PC-3 (cell line): ENCODE data around the gene KLF5. TPM values are rescaled to one million over a fixed set of nuclear protein-coding genes. Genes with fewer than 3 reads are reported as not detected.

Experiments
- ATAC-seq: fragments of 200-7000 bp; cut with Tn5 transposase; 2 replicates; pipeline ENCODE4 v1.9.1; 2020; ENCODE audit warnings: mild to moderate bottlenecking, moderate library complexity
- Bru-seq: library from RNA; stranded (reverse); fragments of 400-500 nt; gene quantifications from one replicate; lab custom pipeline; 2021; lab: Mats Ljungman, UMichigan
- BruChase-seq, 2 experiments: library from RNA; stranded (reverse); fragments of 400-500 nt; gene quantifications; one replicate each; lab custom pipeline; 2021; lab: Mats Ljungman, UMichigan
- BruUV-seq: library from RNA; stranded (reverse); fragments of 400-500 nt; replicated peaks from 2 replicates; lab custom pipeline; 2021; lab: Mats Ljungman, UMichigan
- CTCF ChIA-PET: fragments of 300-600 bp; sonication (Branson Sonifier 250); formaldehyde crosslinking; loops from one replicate; lab custom pipeline; 2022; ENCODE audit warnings: antibody characterized with exemption; lab: Charles Lee
- POLR2A ChIA-PET: fragments of 300-600 bp; sonication (Branson Sonifier 250); formaldehyde crosslinking; loops from one replicate; lab custom pipeline; 2022; ENCODE audit warnings: antibody characterized with exemption; ENCODE audit not compliant: unreplicated experiment; lab: Charles Lee
- DNase-seq: peaks from one replicate; pipeline ENCODE4 v3.0.0-alpha.2; 2015
- H2AFZ ChIP-seq: fragments of 300-600 bp; sonication (generic); 2 replicates; pipeline ENCODE4 v1.6.0; 2016; ENCODE audit warnings: antibody characterized with exemption, low read length
- H3F3A ChIP-seq: fragments of 300-600 bp; sonication (generic); one replicate; pipeline ENCODE4 v1.6.0; 2017; ENCODE audit warnings: antibody characterized with exemption, low read length, control low read depth, mild to moderate bottlenecking; ENCODE audit not compliant: unreplicated experiment
- H3K27ac ChIP-seq: fragments of 300-600 bp; sonication (generic); 2 replicates; pipeline ENCODE4 v1.5.1; 2016; ENCODE audit warnings: mild to moderate bottlenecking, low read length
- H3K27me3 ChIP-seq: fragments of 300-600 bp; sonication (generic); 2 replicates; pipeline ENCODE4 v1.6.1; 2016; ENCODE audit warnings: low read length, mixed read lengths
- H3K36me3 ChIP-seq: fragments of 300-600 bp; sonication (generic); 2 replicates; pipeline ENCODE4 v1.6.1; 2016; ENCODE audit warnings: low read depth, mixed run types, low read length, mixed read lengths
- H3K4me1 ChIP-seq: fragments of 300-600 bp; sonication (generic); 2 replicates; pipeline ENCODE4 v1.5.1; 2016; ENCODE audit warnings: low read length; ENCODE audit not compliant: insufficient read depth
- H3K4me2 ChIP-seq: fragments of 300-600 bp; sonication (generic); 2 replicates; pipeline ENCODE4 v1.6.0; 2016; ENCODE audit warnings: low read length
- H3K4me3 ChIP-seq: fragments of 300-600 bp; sonication (generic); 2 replicates; pipeline ENCODE4 v1.5.1; 2016; ENCODE audit warnings: mild to moderate bottlenecking, low read length, mixed read lengths
- H3K79me2 ChIP-seq: fragments of 300-600 bp; sonication (generic); 2 replicates; pipeline ENCODE4 v1.6.1; 2017; ENCODE audit warnings: low read length, mixed read lengths
- H3K9ac ChIP-seq: fragments of 300-600 bp; sonication (generic); 2 replicates; pipeline ENCODE4 v1.6.0; 2016; ENCODE audit warnings: mild to moderate bottlenecking, low read length
- H3K9me2 ChIP-seq: fragments of 300-600 bp; sonication (generic); replicated peaks from 2 replicates; pipeline ENCODE4 v1.6.1; 2016; ENCODE audit warnings: mixed run types, low read length, mixed read lengths
- H3K9me3 ChIP-seq: fragments of 300-600 bp; sonication (generic); 2 replicates; pipeline ENCODE4 v1.6.1; 2016; ENCODE audit warnings: low read length, mixed read lengths
- H4K20me1 ChIP-seq: fragments of 300-600 bp; sonication (generic); 2 replicates; pipeline ENCODE4 v1.6.1; 2016; ENCODE audit warnings: low read length, mixed read lengths
- EZH2 ChIP-seq: fragments of 300-600 bp; sonication (generic); IDR thresholded peaks from one replicate; pipeline ENCODE4 v1.6.1; 2017; ENCODE audit warnings: antibody characterized with exemption, mild to moderate bottlenecking, low read length; ENCODE audit not compliant: unreplicated experiment
- EZH2phosphoT487 ChIP-seq: fragments of 300-600 bp; sonication (generic); IDR thresholded peaks from 2 replicates; pipeline ENCODE4 v1.6.1; 2018; ENCODE audit warnings: mild to moderate bottlenecking, antibody characterized with exemption, low read length, borderline replicate concordance
- intact Hi-C: fragments of 100-400 bp; cut with micrococcal nuclease; formaldehyde crosslinking; loops from 2 replicates; pipeline ENCODE4 v1.9.0; 2023
- long read RNA-seq: library from polyadenylated mRNA; unstranded; transcript quantifications from one replicate; pipeline ENCODE4 v2.0.0, GENCODE V29; 2021; ENCODE audit not compliant: unreplicated experiment
- total RNA-seq: library from RNA; depleted of rRNA; stranded (reverse); fragments of >200 nt; gene quantifications from 2 replicates; pipeline ENCODE4 v1.2.3, GENCODE V29; 2014; rRNA removed
- TF ChIP-seq, protein P1 (sequence below): fragments of 300-600 bp; sonication (generic); conservative IDR thresholded peaks from 2 replicates; pipeline ENCODE4 v1.5.1; 2017; ENCODE audit warnings: antibody characterized with exemption, low read depth, mild to moderate bottlenecking, low read length

Gene KLF5
- total RNA-seq, result 51.4 and 53.7 TPM in 2 replicates
- percentile 99 among the genes with signal in this experiment for Bru-seq, nascent RNA
- BruChase-seq, experiment 1, labeled RNA remaining after a 6-hour chase, result percentile 95 among the genes with signal in this experiment
- percentile 99 among the genes with signal in this experiment for BruChase-seq, experiment 2, labeled RNA remaining after a 2-hour chase
- long read RNA-seq, transcript KLF5-201 (4 exons, 3,566 nt), result major isoform, 78 of 102 reads
- long read RNA-seq, partial matches to known transcripts, result 4 of 102 reads
- long read RNA-seq, other reads (novel, unspliced or antisense), result 20 of 102 reads

DNA sequence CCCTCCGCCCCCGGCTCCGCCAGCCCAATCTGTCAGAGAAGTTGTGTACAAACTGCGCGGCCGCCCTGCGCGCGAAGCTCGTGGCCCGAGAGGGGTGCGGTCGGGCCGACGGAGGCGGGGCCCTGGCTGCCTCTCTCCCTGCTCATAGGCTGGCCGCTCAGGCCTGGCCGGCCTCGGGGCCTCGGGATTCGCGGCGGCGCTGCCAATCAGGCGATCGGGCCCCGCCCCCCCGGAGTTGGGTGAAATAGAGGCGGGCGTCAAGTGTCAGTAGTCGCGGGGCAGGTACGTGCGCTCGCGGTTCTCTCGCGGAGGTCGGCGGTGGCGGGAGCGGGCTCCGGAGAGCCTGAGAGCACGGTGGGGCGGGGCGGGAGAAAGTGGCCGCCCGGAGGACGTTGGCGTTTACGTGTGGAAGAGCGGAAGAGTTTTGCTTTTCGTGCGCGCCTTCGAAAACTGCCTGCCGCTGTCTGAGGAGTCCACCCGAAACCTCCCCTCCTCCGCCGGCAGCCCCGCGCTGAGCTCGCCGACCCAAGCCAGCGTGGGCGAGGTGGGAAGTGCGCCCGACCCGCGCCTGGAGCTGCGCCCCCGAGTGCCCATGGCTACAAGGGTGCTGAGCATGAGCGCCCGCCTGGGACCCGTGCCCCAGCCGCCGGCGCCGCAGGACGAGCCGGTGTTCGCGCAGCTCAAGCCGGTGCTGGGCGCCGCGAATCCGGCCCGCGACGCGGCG, at the start of gene KLF5:
Gene KLF5, plus strand, starts transcription at position 270 of the 724 bp plus-strand sequence. Its CDS starts 323 bp downstream, at position 593.
- Histone ChIP-seq H3K27me3 (no peaks in the 10 kb centered on the region), H2AFZ (peak within 1 kb of the TSS; percentile 31), H3K9me3 (no peaks in the 10 kb centered on the region), H3K4me1 (peaks cover 47% of the 10 kb centered on the region), H3K36me3 (peaks cover 36% of the 10 kb centered on the region), H3K4me3 (peak within 1 kb of the TSS; percentile 97), H3K4me2 (peak within 1 kb of the TSS; percentile 89), H4K20me1 (peaks cover 38% of the 10 kb centered on the region), H3K9me2 (no peaks in the 10 kb centered on the region), H3F3A (peaks cover 3% of the 10 kb centered on the region), H3K27ac (peak within 1 kb of the TSS; percentile 79), H3K79me2 (peaks cover 67% of the 10 kb centered on the region), H3K9ac (peak within 1 kb of the TSS; percentile 93)
- POLR2A ChIA-PET, result interaction anchor here (0.5 to 1.0 kb wide), 6 partner anchors 75 to 352 kb away, joined by 3 to 6 read pairs (median 4); no protein-coding TSS in a partner anchor
- ATAC-seq (peak; percentile 84), DNase-seq (peak; percentile 96)
- no peak for TF ChIP-seq EZH2phosphoT487
- TF ChIP-seq, protein P1, sequence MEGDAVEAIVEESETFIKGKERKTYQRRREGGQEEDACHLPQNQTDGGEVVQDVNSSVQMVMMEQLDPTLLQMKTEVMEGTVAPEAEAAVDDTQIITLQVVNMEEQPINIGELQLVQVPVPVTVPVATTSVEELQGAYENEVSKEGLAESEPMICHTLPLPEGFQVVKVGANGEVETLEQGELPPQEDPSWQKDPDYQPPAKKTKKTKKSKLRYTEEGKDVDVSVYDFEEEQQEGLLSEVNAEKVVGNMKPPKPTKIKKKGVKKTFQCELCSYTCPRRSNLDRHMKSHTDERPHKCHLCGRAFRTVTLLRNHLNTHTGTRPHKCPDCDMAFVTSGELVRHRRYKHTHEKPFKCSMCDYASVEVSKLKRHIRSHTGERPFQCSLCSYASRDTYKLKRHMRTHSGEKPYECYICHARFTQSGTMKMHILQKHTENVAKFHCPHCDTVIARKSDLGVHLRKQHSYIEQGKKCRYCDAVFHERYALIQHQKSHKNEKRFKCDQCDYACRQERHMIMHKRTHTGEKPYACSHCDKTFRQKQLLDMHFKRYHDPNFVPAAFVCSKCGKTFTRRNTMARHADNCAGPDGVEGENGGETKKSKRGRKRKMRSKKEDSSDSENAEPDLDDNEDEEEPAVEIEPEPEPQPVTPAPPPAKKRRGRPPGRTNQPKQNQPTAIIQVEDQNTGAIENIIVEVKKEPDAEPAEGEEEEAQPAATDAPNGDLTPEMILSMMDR, result no peak
- no peak for TF ChIP-seq EZH2
- intact Hi-C loops, result loop anchor here (2.0 to 5.0 kb wide), 3 partner anchors 80 to 363 kb away; no protein-coding TSS in a partner anchor
- CTCF ChIA-PET, result no interaction called here
- BruUV-seq, result no TSS peak

DNA sequence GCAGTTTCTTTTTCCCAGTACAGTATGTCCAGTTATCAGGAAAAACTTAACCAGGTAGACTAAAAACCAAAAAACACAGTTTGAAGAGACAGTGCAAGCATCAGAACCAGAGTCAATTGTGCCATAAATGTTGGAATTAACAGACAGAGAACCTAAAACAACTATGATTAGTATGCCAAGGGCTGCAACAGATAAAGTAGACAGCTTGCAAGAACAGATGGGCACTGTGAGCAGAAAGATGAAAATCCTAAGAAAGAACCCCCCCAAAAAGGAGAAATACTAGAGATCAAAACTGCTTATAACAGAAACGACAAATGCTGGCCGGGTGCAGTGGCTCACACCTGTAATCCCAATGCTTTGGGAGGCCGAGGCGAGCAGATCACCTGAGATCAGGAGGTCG, 47.1 kb upstream of the KLF5 start:
- ChIA-PET CTCF (no interaction called here), POLR2A (no interaction called here)
- no peaks in the 10 kb centered on the region for H3K9me2 ChIP-seq
- no peaks in the 10 kb centered on the region for H3K79me2 ChIP-seq
- ATAC-seq, result no peak
- H3F3A ChIP-seq, result no peaks in the 10 kb centered on the region
- no peaks in the 10 kb centered on the region for H3K27me3 ChIP-seq
- TF ChIP-seq, protein P1, result no peak
- no peak for TF ChIP-seq EZH2
- TF ChIP-seq EZH2phosphoT487, result no peak
- H3K9me3 ChIP-seq, result no peaks in the 10 kb centered on the region
- H3K4me2 ChIP-seq, result no peak overlapping the region
- H2AFZ ChIP-seq, result no peak overlapping the region
- intact Hi-C loops, result no loop called here
- no peak overlapping the region for H3K27ac ChIP-seq
- BruUV-seq, result no TSS peak
- no peaks in the 10 kb centered on the region for H4K20me1 ChIP-seq
- no peaks in the 10 kb centered on the region for H3K4me1 ChIP-seq
- H3K4me3 ChIP-seq, result no peak overlapping the region
- H3K36me3 ChIP-seq, result no peaks in the 10 kb centered on the region
- DNase-seq, result no peak
- no peak overlapping the region for H3K9ac ChIP-seq
